ENCODE results near the gene ARMC10. TPM values are rescaled to one million over a fixed set of nuclear protein-coding genes. Genes with fewer than 3 reads are reported as not detected.

Gene ARMC10
- total RNA-seq, 1 donor from 2014 or later = 46.6 TPM

DNA sequence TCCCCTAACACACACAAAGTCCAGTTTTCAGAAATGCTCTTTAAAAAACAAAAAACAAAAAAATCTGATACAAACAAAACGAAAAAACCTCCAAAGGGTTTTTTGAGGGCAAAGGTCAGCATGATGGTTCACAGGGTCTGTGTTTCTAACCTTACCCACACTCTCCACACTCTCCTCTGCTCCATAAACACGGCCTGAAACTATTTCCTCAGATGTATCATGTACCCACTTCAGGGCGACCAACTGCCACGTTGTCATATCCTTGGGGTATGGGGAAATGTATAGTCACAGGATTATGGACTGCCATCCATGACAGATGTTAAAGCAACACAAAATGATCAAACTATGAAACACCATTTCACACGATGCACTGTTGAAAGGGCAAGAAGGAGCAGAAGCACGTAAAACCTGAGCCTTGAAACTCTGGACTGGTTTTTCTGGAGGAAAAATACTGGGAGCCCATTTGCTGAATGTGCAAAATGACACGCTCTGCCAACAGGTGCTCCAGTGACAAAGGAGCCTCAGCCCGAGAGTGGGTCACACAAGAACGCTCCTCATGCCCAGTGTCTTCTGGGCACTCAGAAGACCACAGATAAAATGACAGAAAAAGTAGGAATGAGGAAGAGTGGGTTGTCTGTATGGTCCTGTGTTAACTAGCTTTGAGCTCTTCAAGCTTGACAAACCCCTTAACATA is 58.2 kb downstream of the ARMC10 start:
- DNase-seq (ENCODE audit: low read depth) (no peak), FAIRE-seq (no peak)
- H3K36me3 ChIP-seq (ENCODE audit: control insufficient read depth, insufficient read depth, low read length) = no peaks in the 10 kb centered on the region
- TF ChIP-seq, protein P1, sequence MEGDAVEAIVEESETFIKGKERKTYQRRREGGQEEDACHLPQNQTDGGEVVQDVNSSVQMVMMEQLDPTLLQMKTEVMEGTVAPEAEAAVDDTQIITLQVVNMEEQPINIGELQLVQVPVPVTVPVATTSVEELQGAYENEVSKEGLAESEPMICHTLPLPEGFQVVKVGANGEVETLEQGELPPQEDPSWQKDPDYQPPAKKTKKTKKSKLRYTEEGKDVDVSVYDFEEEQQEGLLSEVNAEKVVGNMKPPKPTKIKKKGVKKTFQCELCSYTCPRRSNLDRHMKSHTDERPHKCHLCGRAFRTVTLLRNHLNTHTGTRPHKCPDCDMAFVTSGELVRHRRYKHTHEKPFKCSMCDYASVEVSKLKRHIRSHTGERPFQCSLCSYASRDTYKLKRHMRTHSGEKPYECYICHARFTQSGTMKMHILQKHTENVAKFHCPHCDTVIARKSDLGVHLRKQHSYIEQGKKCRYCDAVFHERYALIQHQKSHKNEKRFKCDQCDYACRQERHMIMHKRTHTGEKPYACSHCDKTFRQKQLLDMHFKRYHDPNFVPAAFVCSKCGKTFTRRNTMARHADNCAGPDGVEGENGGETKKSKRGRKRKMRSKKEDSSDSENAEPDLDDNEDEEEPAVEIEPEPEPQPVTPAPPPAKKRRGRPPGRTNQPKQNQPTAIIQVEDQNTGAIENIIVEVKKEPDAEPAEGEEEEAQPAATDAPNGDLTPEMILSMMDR (IDR thresholded peaks at IDR 0.05; ENCODE audit: insufficient read depth, low read length, severe bottlenecking) = no peak
- H3K4me3 ChIP-seq (ENCODE audit: low read depth, low read length) = no peak overlapping the region
- H3K27me3 ChIP-seq (ENCODE audit: control insufficient read depth, insufficient read depth, low read length) = no peaks in the 10 kb centered on the region

DNA sequence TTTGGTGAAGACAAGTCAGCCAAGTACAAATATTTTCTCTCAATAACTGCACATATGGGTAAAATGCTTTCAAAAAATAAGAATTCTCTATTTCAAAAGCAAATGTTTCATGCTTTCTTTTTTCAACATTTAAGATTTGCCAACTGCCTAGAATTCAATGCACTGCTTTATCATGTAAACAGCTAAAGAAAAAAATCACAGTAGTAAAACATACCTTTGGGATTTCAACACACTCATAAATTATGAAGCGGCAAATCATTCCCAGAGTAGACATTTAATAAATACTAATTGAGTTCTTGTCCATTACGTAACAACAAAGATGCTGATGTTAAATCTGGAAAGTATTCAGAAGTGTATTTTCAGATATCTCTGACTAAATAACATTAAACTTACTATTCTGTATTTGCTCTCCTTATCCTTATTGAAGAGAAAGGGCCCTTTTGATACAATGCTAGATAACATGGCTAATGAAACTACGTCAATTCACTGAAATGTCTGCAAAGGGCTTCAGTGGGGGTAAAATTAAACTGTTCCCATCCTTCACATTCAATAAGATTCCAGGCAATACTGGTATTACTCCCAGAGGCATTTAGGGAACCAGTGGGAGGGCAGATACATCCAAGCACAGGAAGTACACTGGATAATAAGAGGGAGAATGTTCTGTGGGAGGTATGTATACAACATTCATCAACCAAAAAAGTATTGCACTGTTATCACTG is 60.1 kb downstream of the ARMC10 start:
- DNase-seq (ENCODE audit: low read depth) (no peak), FAIRE-seq (no peak)
- TF ChIP-seq, protein P1 (IDR thresholded peaks at IDR 0.05; ENCODE audit: insufficient read depth, low read length, severe bottlenecking) = no peak

DNA sequence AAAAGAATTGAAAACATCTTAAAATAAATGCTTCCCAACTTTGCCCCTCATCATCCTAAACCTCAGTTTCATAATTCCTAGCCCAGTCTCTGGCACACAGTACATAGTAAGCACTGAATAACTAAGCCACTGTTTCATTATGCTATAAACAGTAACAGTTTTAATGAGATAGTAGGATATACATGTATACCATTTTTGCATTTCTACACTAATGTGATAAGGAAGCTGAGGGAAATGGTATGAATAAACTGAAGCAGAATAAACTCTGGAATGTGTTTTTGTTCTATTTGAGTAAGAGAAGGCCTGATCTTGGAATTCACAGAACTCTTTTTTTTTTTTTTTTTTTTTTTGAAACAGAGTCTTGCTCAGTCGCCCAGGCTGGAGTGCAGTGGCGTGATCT is 65.1 kb downstream of the ARMC10 start:
- H3K27me3 ChIP-seq (ENCODE audit: control insufficient read depth, insufficient read depth, low read length) = no peaks in the 10 kb centered on the region
- FAIRE-seq (no peak), DNase-seq (ENCODE audit: low read depth) (no peak)
- TF ChIP-seq, protein P1 (IDR thresholded peaks at IDR 0.05; ENCODE audit: insufficient read depth, low read length, severe bottlenecking) = no peak
- no peaks in the 10 kb centered on the region for H3K36me3 ChIP-seq (ENCODE audit: control insufficient read depth, insufficient read depth, low read length)
- no peak overlapping the region for H3K4me3 ChIP-seq (ENCODE audit: low read depth, low read length)

More for the DNA sequence above, 60.1 kb downstream of the ARMC10 start:
- Histone ChIP-seq H3K4me3 (ENCODE audit: low read depth, low read length) (no peak overlapping the region), H3K27me3 (ENCODE audit: control insufficient read depth, insufficient read depth, low read length) (no peaks in the 10 kb centered on the region), H3K36me3 (ENCODE audit: control insufficient read depth, insufficient read depth, low read length) (no peaks in the 10 kb centered on the region)

DNA sequence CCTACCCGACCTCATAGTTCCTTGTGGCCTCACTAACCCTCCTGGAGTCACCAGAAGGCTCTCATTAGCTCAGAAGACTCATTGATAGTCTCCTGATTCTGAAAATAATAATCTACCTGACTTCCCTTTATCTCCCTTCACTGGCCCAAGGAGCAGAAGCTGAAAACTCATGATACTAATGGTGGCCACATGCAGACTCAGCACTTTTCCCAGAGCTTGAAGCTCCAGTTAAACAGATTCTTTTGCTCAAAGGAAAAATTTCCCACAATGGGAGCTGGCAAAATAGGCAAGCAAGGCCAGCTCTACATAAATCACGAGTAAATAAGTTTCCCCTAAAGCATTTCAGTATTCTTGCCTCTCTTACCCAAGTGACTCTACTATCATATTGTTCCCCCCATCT is 65.7 kb downstream of the ARMC10 start:
- no peak overlapping the region for H3K4me3 ChIP-seq (ENCODE audit: low read depth, low read length)
- TF ChIP-seq, protein P1 (IDR thresholded peaks at IDR 0.05; ENCODE audit: insufficient read depth, low read length, severe bottlenecking) = no peak
- no peaks in the 10 kb centered on the region for H3K36me3 ChIP-seq (ENCODE audit: control insufficient read depth, insufficient read depth, low read length)
- DNase-seq (ENCODE audit: low read depth) (no peak), FAIRE-seq (no peak)
- no peaks in the 10 kb centered on the region for H3K27me3 ChIP-seq (ENCODE audit: control insufficient read depth, insufficient read depth, low read length)

DNA sequence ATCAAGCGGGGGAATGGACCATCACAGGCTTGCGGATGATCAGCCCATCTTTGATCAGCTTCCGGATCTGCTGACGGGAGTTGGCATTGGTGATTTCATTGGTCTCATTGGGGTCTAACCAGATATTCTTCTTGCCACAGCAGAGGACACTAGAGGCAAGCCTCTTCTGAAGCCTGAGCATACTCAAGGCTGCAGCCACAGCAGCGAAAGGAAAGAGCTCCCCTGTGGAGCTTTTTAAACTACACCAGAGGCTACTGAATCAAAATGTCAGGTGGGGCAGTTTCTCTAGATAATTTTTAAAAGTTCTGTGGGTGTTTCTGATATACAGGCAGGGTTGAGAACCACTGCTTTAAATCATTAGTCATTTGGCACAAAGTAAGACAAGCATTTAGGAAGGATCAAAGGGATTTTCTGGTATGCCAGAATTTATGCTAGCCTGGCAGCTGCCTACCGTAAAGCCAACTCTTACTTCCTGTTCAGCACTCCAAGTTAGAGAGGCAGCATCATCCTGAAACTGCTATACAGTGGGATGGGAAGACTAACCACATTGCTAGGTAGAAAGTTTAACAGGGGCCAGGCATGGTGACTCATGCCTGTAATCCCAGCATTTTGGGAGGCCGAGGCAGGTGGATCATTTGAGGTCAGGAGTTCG is 66.9 kb downstream of the ARMC10 start:
- TF ChIP-seq, protein P1 (IDR thresholded peaks at IDR 0.05; ENCODE audit: insufficient read depth, low read length, severe bottlenecking) = no peak
- FAIRE-seq (no peak), DNase-seq (ENCODE audit: low read depth) (peak; percentile 58)
- Histone ChIP-seq H3K4me3 (ENCODE audit: low read depth, low read length) (no peak overlapping the region), H3K36me3 (ENCODE audit: control insufficient read depth, insufficient read depth, low read length) (no peaks in the 10 kb centered on the region), H3K27me3 (ENCODE audit: control insufficient read depth, insufficient read depth, low read length) (no peaks in the 10 kb centered on the region)
